Activated CD4-positive, alpha-beta T cell treated with anti-CD3 and anti-CD28 coated beads, Interleukin-2, amount 10 ng/mL, durations not matched to agents 24 days and 14 days (primary cell): ENCODE results near the gene CDK10. TPM values are rescaled to one million over a fixed set of nuclear protein-coding genes. Genes with fewer than 3 reads are reported as not detected.
A peak's percentile ranks its signal among the peaks of the same experiment; 100 is the strongest.
"Not testable (repeated sequence)": the region's sequence is repeated elsewhere in the genome, so short reads cannot be mapped to it uniquely, and the experiment has no call there.

Experiments
- DNase-seq: peaks from one replicate; pipeline ENCODE4 v3.0.0; 2022
- H3K27ac Mint-ChIP-seq: one replicate; pipeline ENCODE4 v1.8.0; 2022; ENCODE audit warnings: mild to moderate bottlenecking, mixed read lengths
- H3K27me3 Mint-ChIP-seq: one replicate; pipeline ENCODE4 v1.8.0; 2022; ENCODE audit warnings: mixed read lengths
- H3K36me3 Mint-ChIP-seq: one replicate; pipeline ENCODE4 v1.8.0; 2022; ENCODE audit warnings: low read depth, mild to moderate bottlenecking, mixed read lengths
- H3K4me1 Mint-ChIP-seq: one replicate; pipeline ENCODE4 v1.8.0; 2021; ENCODE audit warnings: mixed read lengths
- H3K4me3 Mint-ChIP-seq: one replicate; pipeline ENCODE4 v1.8.0; 2022; ENCODE audit warnings: mild to moderate bottlenecking, moderate library complexity, mixed read lengths
- H3K9me3 Mint-ChIP-seq: one replicate; pipeline ENCODE4 v1.8.0; 2021; ENCODE audit warnings: mixed read lengths
- intact Hi-C: fragments of 100-400 bp; cut with micrococcal nuclease; formaldehyde crosslinking; loops from one replicate; pipeline ENCODE4 v1.15.1; 2023
- total RNA-seq: library from RNA; stranded (reverse); gene quantifications from 2 replicates; pipeline ENCODE4 v1.2.3, GENCODE V29; 2022

The CDK10 gene
- total RNA-seq, 1 donor from 2014 or later: 108 TPM

- peaks cover 6% of the 10 kb centered on the region for H3K36me3 Mint-ChIP-seq
- H3K9me3 Mint-ChIP-seq: no peaks in the 10 kb centered on the region
- H3K27me3 Mint-ChIP-seq: no peaks in the 10 kb centered on the region
- intact Hi-C loops: no loop called here
- H3K27ac Mint-ChIP-seq: no peak overlapping the region
- no peak overlapping the region for H3K4me3 Mint-ChIP-seq
- no peak for DNase-seq
- peaks cover 12% of the 10 kb centered on the region for H3K4me1 Mint-ChIP-seq
These were observed 14.1 kb upstream of the CDK10 start for GRCh38 chr16:89672177-89672941.

- Mint-ChIP-seq H3K27me3 (no peaks in the 10 kb centered on the region), H3K4me1 (no peaks in the 10 kb centered on the region), H3K36me3 (peaks cover 2% of the 10 kb centered on the region), H3K27ac (no peak overlapping the region), H3K9me3 (no peaks in the 10 kb centered on the region), H3K4me3 (no peak overlapping the region)
- intact Hi-C loops: no loop called here
- DNase-seq: no peak
These were observed 8.2 kb upstream of the CDK10 start for GRCh38 chr16:89678258-89678657.

GRCh38 chr16:89685916-89686315 lies 573 bp upstream of the CDK10 start:
- Mint-ChIP-seq H3K27ac (no peak overlapping the region), H3K27me3 (no peaks in the 10 kb centered on the region), H3K9me3 (no peaks in the 10 kb centered on the region), H3K4me1 (peaks cover 11% of the 10 kb centered on the region), H3K4me3 (peak overlapping the region; percentile 63), H3K36me3 (peaks cover 25% of the 10 kb centered on the region)
- no peak for DNase-seq
- intact Hi-C loops: loop anchor here (1.0 kb wide), 1 partner anchor 14 kb away; no protein-coding TSS in a partner anchor

- peak overlapping the region; percentile 95 for H3K4me3 Mint-ChIP-seq
These were observed 827 bp downstream of the CDK10 start for GRCh38 chr16:89687092-89687940.

GRCh38 chr16:89688395-89688794 lies 1.9 kb downstream of the CDK10 start:
- Mint-ChIP-seq H3K27me3 (no peaks in the 10 kb centered on the region), H3K9me3 (no peaks in the 10 kb centered on the region), H3K4me3 (peak overlapping the region; percentile 95), H3K4me1 (peaks cover 11% of the 10 kb centered on the region), H3K27ac (no peak overlapping the region), H3K36me3 (peaks cover 36% of the 10 kb centered on the region)
- intact Hi-C loops: no loop called here
- DNase-seq: no peak

More at GRCh38 chr16:89687092-89687940, 827 bp downstream of the CDK10 start:
- no peaks in the 10 kb centered on the region for H3K9me3 Mint-ChIP-seq
- H3K36me3 Mint-ChIP-seq: peaks cover 33% of the 10 kb centered on the region
- peaks cover 11% of the 10 kb centered on the region for H3K4me1 Mint-ChIP-seq
- H3K27me3 Mint-ChIP-seq: no peaks in the 10 kb centered on the region
- intact Hi-C loops: no loop called here
- H3K27ac Mint-ChIP-seq: peak overlapping the region; percentile 83
- peak; percentile 56 for DNase-seq

- intact Hi-C loops: no loop called here
- H3K36me3 Mint-ChIP-seq: peaks cover 40% of the 10 kb centered on the region
- no peak for DNase-seq
- no peak overlapping the region for H3K4me3 Mint-ChIP-seq
- H3K27ac Mint-ChIP-seq: no peak overlapping the region
- no peaks in the 10 kb centered on the region for H3K27me3 Mint-ChIP-seq
- peaks cover 11% of the 10 kb centered on the region for H3K4me1 Mint-ChIP-seq
- no peaks in the 10 kb centered on the region for H3K9me3 Mint-ChIP-seq
These were observed 2.7 kb downstream of the CDK10 start for GRCh38 chr16:89689142-89689541.

GRCh38 chr16:89689621-89690020 lies 3.1 kb downstream of the CDK10 start:
- H3K27ac Mint-ChIP-seq, DNase-seq, intact Hi-C loops, H3K9me3 Mint-ChIP-seq, H3K27me3 Mint-ChIP-seq, H3K4me3 Mint-ChIP-seq: not testable (repeated sequence)
- Mint-ChIP-seq H3K36me3 (peaks cover 39% of the 10 kb centered on the region), H3K4me1 (peaks cover 11% of the 10 kb centered on the region)

- Mint-ChIP-seq H3K9me3 (no peaks in the 10 kb centered on the region), H3K27ac (no peak overlapping the region), H3K27me3 (no peaks in the 10 kb centered on the region), H3K4me3 (no peak overlapping the region), H3K4me1 (peaks cover 11% of the 10 kb centered on the region), H3K36me3 (peaks cover 40% of the 10 kb centered on the region)
- intact Hi-C loops: no loop called here
- no peak for DNase-seq
These were observed 4.0 kb downstream of the CDK10 start for GRCh38 chr16:89690392-89690901.

GRCh38 chr16:89691231-89691985 lies 4.9 kb downstream of the CDK10 start:
- no peak overlapping the region for H3K27ac Mint-ChIP-seq
- no peak for DNase-seq
- intact Hi-C loops: no loop called here
- H3K4me3 Mint-ChIP-seq: no peak overlapping the region
- peaks cover 10% of the 10 kb centered on the region for H3K4me1 Mint-ChIP-seq
- H3K9me3 Mint-ChIP-seq: no peaks in the 10 kb centered on the region
- peaks cover 36% of the 10 kb centered on the region for H3K36me3 Mint-ChIP-seq
- H3K27me3 Mint-ChIP-seq: no peaks in the 10 kb centered on the region

- Mint-ChIP-seq H3K4me3 (no peak overlapping the region), H3K27ac (no peak overlapping the region), H3K4me1 (peaks cover 8% of the 10 kb centered on the region), H3K9me3 (no peaks in the 10 kb centered on the region), H3K27me3 (no peaks in the 10 kb centered on the region), H3K36me3 (peaks cover 34% of the 10 kb centered on the region)
- intact Hi-C loops: no loop called here
- no peak for DNase-seq
These were observed 5.6 kb downstream of the CDK10 start for GRCh38 chr16:89691986-89692569.

- no peak for DNase-seq
- Mint-ChIP-seq H3K36me3 (peaks cover 31% of the 10 kb centered on the region), H3K4me1 (peaks cover 2% of the 10 kb centered on the region), H3K4me3 (no peak overlapping the region), H3K27ac (no peak overlapping the region), H3K9me3 (no peaks in the 10 kb centered on the region), H3K27me3 (no peaks in the 10 kb centered on the region)
- intact Hi-C loops: no loop called here
These were observed 6.8 kb downstream of the CDK10 start for GRCh38 chr16:89693289-89693731.

- intact Hi-C loops: no loop called here
- no peak for DNase-seq
- Mint-ChIP-seq H3K27me3 (no peaks in the 10 kb centered on the region), H3K4me1 (peaks cover 4% of the 10 kb centered on the region), H3K9me3 (no peaks in the 10 kb centered on the region), H3K27ac (no peak overlapping the region), H3K4me3 (no peak overlapping the region), H3K36me3 (peaks cover 33% of the 10 kb centered on the region)
These were observed 7.7 kb downstream of the CDK10 start for GRCh38 chr16:89693931-89694783.

- H3K27ac Mint-ChIP-seq, H3K4me3 Mint-ChIP-seq, DNase-seq, intact Hi-C loops, H3K9me3 Mint-ChIP-seq, H3K4me1 Mint-ChIP-seq, H3K27me3 Mint-ChIP-seq: not testable (repeated sequence)
- peaks cover 34% of the 10 kb centered on the region for H3K36me3 Mint-ChIP-seq
These were observed 8.2 kb downstream of the CDK10 start for GRCh38 chr16:89694784-89695085.
